Measurements from ENCODE around the gene PRR15L. TPM values are rescaled to one million over a fixed set of nuclear protein-coding genes. Genes with fewer than 3 reads are reported as not detected.
A peak's percentile ranks its signal among the peaks of the same experiment; 100 is the strongest.

PRR15L gene
- total RNA-seq, 1 donor from 2014 or later: not detected

DNA sequence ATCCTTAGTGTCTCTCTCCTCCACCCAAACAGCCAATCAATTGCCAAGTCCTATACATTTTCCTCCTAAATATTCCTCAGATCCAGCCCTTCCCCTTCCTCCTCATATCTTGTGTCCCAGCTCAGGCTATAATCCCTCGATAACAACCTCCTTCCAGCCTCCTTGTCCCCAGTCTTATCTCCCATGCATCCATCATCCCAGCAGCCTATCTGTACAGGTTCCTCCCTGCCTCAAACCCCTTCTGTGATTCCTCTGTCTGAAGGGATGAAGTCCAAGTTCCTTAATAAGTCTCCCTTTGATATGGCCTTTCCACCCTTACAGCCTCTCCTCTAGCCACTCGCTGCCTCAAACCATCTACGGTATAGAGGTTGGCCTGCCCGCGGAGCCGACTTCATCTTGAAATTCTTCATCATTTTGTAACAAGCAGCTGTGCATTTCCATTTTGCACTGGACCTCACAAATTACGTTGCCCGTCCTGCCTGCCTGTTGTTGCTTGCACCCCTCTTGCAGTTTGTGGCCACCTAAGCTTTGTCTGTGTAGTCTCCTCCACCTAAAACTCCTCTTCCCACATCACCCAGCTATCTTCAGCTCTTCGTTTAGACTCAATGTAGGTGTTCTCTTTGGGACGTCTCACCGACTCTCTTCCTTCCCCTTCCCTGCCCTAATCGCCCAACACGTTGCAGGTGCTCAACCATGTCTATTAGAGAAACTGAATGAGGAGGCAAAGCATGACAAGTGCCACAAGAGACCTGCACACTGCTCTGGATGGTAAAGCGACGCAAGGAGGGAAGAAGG, 12.4 kb upstream of the PRR15L start:
- Mint-ChIP-seq H3K27me3 (ENCODE audit: unreplicated experiment) (no peaks in the 10 kb centered on the region), H3K27ac (ENCODE audit: unreplicated experiment) (no peak overlapping the region), H3K9me3 (ENCODE audit: unreplicated experiment) (no peaks in the 10 kb centered on the region), H3K4me1 (ENCODE audit: unreplicated experiment) (peaks cover 28% of the 10 kb centered on the region), H3K4me3 (ENCODE audit: unreplicated experiment) (peak overlapping the region; percentile 97), H3K36me3 (ENCODE audit: unreplicated experiment) (peaks cover 9% of the 10 kb centered on the region)
- TF ChIP-seq, protein P1, sequence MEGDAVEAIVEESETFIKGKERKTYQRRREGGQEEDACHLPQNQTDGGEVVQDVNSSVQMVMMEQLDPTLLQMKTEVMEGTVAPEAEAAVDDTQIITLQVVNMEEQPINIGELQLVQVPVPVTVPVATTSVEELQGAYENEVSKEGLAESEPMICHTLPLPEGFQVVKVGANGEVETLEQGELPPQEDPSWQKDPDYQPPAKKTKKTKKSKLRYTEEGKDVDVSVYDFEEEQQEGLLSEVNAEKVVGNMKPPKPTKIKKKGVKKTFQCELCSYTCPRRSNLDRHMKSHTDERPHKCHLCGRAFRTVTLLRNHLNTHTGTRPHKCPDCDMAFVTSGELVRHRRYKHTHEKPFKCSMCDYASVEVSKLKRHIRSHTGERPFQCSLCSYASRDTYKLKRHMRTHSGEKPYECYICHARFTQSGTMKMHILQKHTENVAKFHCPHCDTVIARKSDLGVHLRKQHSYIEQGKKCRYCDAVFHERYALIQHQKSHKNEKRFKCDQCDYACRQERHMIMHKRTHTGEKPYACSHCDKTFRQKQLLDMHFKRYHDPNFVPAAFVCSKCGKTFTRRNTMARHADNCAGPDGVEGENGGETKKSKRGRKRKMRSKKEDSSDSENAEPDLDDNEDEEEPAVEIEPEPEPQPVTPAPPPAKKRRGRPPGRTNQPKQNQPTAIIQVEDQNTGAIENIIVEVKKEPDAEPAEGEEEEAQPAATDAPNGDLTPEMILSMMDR (IDR thresholded peaks at IDR 0.05): no peak
- no peak for DNase-seq (ENCODE audit: extremely low spot score, unreplicated experiment)

DNA sequence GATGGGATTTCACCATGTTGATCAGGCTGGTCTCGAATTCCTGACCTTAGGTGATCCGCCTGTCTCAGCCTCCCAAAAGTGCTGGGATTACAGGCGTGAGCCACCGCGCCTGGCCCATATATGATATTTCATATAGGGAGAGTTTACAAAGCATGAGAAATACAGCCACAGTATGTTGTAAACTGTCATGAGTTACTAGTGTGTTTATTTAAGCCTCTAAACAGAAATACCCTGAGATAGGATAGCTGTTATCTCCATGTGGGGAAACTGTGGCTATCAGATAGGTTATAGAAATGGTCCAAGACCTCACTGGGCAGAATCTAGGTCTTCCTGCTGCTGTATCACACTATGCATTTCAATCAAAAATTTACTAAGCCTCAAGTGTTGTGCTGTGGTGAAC, 11.2 kb upstream of the PRR15L start:
- no peak overlapping the region for H3K27ac Mint-ChIP-seq (ENCODE audit: unreplicated experiment)
- peaks cover 28% of the 10 kb centered on the region for H3K4me1 Mint-ChIP-seq (ENCODE audit: unreplicated experiment)
- H3K27me3 Mint-ChIP-seq (ENCODE audit: unreplicated experiment): no peaks in the 10 kb centered on the region
- TF ChIP-seq, protein P1 (IDR thresholded peaks at IDR 0.05): no peak
- DNase-seq (ENCODE audit: extremely low spot score, unreplicated experiment): no peak
- H3K9me3 Mint-ChIP-seq (ENCODE audit: unreplicated experiment): no peaks in the 10 kb centered on the region
- H3K36me3 Mint-ChIP-seq (ENCODE audit: unreplicated experiment): no peaks in the 10 kb centered on the region
- H3K4me3 Mint-ChIP-seq (ENCODE audit: unreplicated experiment): no peak overlapping the region

DNA sequence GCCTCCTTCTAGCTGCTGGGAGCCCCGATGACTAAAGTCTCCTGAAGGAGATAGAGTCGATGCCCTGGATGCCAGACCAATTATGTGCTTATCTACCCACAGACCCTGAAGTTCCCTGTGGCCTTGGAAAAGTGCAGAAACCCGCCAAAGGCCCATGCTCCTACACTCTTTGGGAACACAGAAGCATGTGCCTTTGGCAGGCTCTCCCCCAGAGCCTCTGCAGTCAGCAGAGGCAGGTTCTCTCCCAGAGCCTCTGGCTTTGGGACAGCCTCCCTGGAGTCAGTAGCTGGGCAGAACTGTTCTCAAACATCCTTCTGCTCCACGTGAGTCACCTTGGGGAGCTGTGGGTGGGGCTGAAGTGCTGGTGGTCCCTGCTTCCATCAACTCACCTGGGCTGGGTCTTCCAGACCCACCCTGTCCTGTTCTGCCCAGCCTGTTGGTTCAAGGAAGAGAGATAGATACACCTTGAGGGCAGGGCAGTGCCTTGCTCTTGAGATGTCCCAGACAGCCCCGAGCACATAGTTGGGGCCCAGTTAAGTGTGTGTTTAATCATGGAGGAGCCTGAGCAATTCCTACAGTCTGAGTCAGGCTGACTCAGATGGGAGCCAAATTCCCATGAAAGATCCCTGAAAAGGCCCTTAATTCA, 10.0 kb upstream of the PRR15L start:
- Mint-ChIP-seq H3K9me3 (ENCODE audit: unreplicated experiment) (no peaks in the 10 kb centered on the region), H3K27ac (ENCODE audit: unreplicated experiment) (peak overlapping the region; percentile 47)

DNA sequence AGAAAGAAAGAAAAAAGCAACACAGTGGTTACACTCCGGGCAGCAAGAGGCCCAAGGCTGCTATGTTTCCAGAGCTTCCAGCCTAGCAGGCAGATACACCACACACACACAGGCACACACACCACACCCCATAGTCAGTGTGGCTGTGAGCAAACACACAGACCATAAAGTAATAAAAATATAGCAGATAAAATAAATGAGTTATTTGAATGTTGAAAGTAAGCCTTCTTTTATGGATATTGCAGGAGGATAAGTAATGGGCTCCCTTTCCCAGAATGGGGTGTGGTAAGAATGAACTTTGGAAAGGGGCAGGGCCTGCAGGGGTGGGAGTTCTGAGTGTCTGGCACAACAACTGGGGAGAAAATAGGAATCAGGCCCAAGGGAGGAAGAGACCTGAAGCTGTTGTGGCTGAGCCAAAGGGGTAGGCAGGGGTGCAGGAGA, 8.4 kb upstream of the PRR15L start:
- Mint-ChIP-seq H3K27me3 (ENCODE audit: unreplicated experiment) (peaks cover 2% of the 10 kb centered on the region), H3K27ac (ENCODE audit: unreplicated experiment) (no peak overlapping the region), H3K4me1 (ENCODE audit: unreplicated experiment) (peaks cover 20% of the 10 kb centered on the region), H3K9me3 (ENCODE audit: unreplicated experiment) (peaks cover 7% of the 10 kb centered on the region), H3K36me3 (ENCODE audit: unreplicated experiment) (no peaks in the 10 kb centered on the region), H3K4me3 (ENCODE audit: unreplicated experiment) (no peak overlapping the region)
- DNase-seq (ENCODE audit: extremely low spot score, unreplicated experiment): no peak
- TF ChIP-seq, protein P1 (IDR thresholded peaks at IDR 0.05): no peak

More for the DNA sequence above, 10.0 kb upstream of the PRR15L start:
- TF ChIP-seq, protein P1 (IDR thresholded peaks at IDR 0.05): no peak
- H3K4me3 Mint-ChIP-seq (ENCODE audit: unreplicated experiment): no peak overlapping the region
- no peaks in the 10 kb centered on the region for H3K36me3 Mint-ChIP-seq (ENCODE audit: unreplicated experiment)
- peaks cover 2% of the 10 kb centered on the region for H3K27me3 Mint-ChIP-seq (ENCODE audit: unreplicated experiment)
- peaks cover 28% of the 10 kb centered on the region for H3K4me1 Mint-ChIP-seq (ENCODE audit: unreplicated experiment)
- no peak for DNase-seq (ENCODE audit: extremely low spot score, unreplicated experiment)

DNA sequence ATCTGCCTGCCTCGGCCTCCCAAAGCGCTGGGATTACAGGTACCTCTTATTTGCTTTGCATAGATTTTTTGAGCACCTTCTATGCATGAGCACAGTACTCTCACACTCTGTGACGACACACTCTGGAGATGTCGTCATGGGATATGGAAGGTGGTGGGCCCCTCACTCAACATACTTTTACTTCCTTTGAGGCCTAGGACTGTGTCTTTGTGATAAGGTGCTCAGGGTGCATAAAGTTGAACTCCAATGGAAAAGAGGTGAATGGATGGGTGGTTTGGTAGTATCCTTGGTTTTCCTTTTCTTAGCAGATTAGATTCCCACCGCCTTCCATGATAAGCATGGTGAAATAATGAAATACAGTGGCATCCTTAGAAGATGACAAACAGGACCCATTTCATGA, 7.2 kb upstream of the PRR15L start:
- Mint-ChIP-seq H3K9me3 (ENCODE audit: unreplicated experiment) (peaks cover 7% of the 10 kb centered on the region), H3K4me1 (ENCODE audit: unreplicated experiment) (peaks cover 13% of the 10 kb centered on the region), H3K27ac (ENCODE audit: unreplicated experiment) (no peak overlapping the region), H3K4me3 (ENCODE audit: unreplicated experiment) (no peak overlapping the region), H3K27me3 (ENCODE audit: unreplicated experiment) (peaks cover 2% of the 10 kb centered on the region), H3K36me3 (ENCODE audit: unreplicated experiment) (no peaks in the 10 kb centered on the region)
- TF ChIP-seq, protein P1 (IDR thresholded peaks at IDR 0.05): no peak
- DNase-seq (ENCODE audit: extremely low spot score, unreplicated experiment): no peak
